A549 treated with GW870086 at 1 μM for 4 hours (cell line): ENCODE results near the gene PRODH. TPM values are rescaled to one million over a fixed set of nuclear protein-coding genes. Genes with fewer than 3 reads are reported as not detected.

Experiments used
- total RNA-seq: library from RNA; stranded (reverse); fragments of 200-300 nt; extraction: Qiagen RNA extraction; gene quantifications from 5 replicates; pipeline ENCODE4 v1.2.3, GENCODE V29; 2022; ENCODE audit warnings: low read depth

PRODH gene
- total RNA-seq, result 0.89 to 1.6 TPM (median 0.97 TPM) in 5 replicates

GRCh38 chr22:18935889-18936529 is at the start of gene PRODH:
TSS of gene PRODH (minus strand) at chr22:18936293. CDS start at chr22:18936287, 6 bp downstream.

GRCh38 chr22:18905540-18906409 is 30.3 kb downstream of the PRODH start, which contains the start of gene DGCR6:
TSS of gene DGCR6 (plus strand) at chr22:18906320. CDS start at chr22:18906375, 55 bp downstream.

Other genes starting within 250 kb of the PRODH start
- 1.2 to 2.0 TPM (median 1.8 TPM) in 5 replicates for gene DGCR6, start 30.0 kb downstream of the PRODH start, total RNA-seq
- gene DGCR2, start 186.1 kb upstream of the PRODH start, total RNA-seq, result 17.6 to 22.4 TPM (median 21.7 TPM) in 5 replicates
- not detected in 5 replicates for gene TSSK2, start 195.0 kb upstream of the PRODH start, total RNA-seq
- 9.9 to 12.2 TPM (median 11.4 TPM) in 5 replicates for gene ESS2, start 208.4 kb upstream of the PRODH start, total RNA-seq
- 0.14 to 0.15 TPM in 2 of 5 replicates, not detected in the others for gene GSC2, start 214.0 kb upstream of the PRODH start, total RNA-seq
- 45.2 to 63.6 TPM (median 60.1 TPM) in 5 replicates for gene SLC25A1, start 242.4 kb upstream of the PRODH start, total RNA-seq